Kidney epithelial cell (primary cell): ENCODE results near the gene MOB2. TPM values are rescaled to one million over a fixed set of nuclear protein-coding genes. Genes with fewer than 3 reads are reported as not detected.

Experiments used
- DNase-seq: peaks from one replicate; pipeline ENCODE4 v3.0.0-alpha.2; 2010; ENCODE audit warnings: low read depth
- H3K27me3 ChIP-seq: 2 replicates; pipeline ENCODE4 v1.6.0; 2011; ENCODE audit warnings: low read length; ENCODE audit not compliant: control insufficient read depth, insufficient read depth
- H3K36me3 ChIP-seq: 2 replicates; pipeline ENCODE4 v1.5.1; 2011; ENCODE audit warnings: low read length; ENCODE audit not compliant: control insufficient read depth, insufficient read depth
- H3K4me3 ChIP-seq: 2 replicates; pipeline ENCODE4 v1.5.1; 2011; ENCODE audit warnings: low read depth, mild to moderate bottlenecking, control low read depth, low read length
- CTCF ChIP-seq: IDR thresholded peaks from 2 replicates; pipeline ENCODE4 v1.5.1; 2011; ENCODE audit warnings: mild to moderate bottlenecking, moderate library complexity, low read length, control low read depth, inconsistent platforms; ENCODE audit not compliant: insufficient read depth, poor library complexity, severe bottlenecking
- total RNA-seq: library from RNA; depleted of rRNA; stranded (reverse); fragments of >200 nt; gene quantifications from 2 replicates; pipeline ENCODE4 v1.2.3, GENCODE V29; 2015

The MOB2 gene
- total RNA-seq, 1 donor from 2014 or later: 18.1 TPM

- no peak for TF ChIP-seq CTCF
- Histone ChIP-seq H3K36me3 (no peaks in the 10 kb centered on the region), H3K4me3 (no peak overlapping the region), H3K27me3 (no peaks in the 10 kb centered on the region)
- DNase-seq: no peak
These were observed 1.1 kb downstream of the MOB2 start for GRCh38 chr11:1485504-1485885.

- H3K36me3 ChIP-seq: peaks cover under 1% of the 10 kb centered on the region
- no peaks in the 10 kb centered on the region for H3K27me3 ChIP-seq
- H3K4me3 ChIP-seq: no peak overlapping the region
- DNase-seq: no peak
- TF ChIP-seq CTCF: no peak
These were observed 1.7 kb downstream of the MOB2 start for GRCh38 chr11:1484695-1485503.

- no peak for DNase-seq
- TF ChIP-seq CTCF: no peak
- H3K36me3 ChIP-seq: peaks cover 4% of the 10 kb centered on the region
- no peak overlapping the region for H3K4me3 ChIP-seq
- no peaks in the 10 kb centered on the region for H3K27me3 ChIP-seq
These were observed 2.4 kb downstream of the MOB2 start for GRCh38 chr11:1484061-1484671.

GRCh38 chr11:1483445-1483961 is 3.1 kb downstream of the MOB2 start:
- no peak for DNase-seq
- TF ChIP-seq CTCF: no peak
- peaks cover 4% of the 10 kb centered on the region for H3K36me3 ChIP-seq
- H3K4me3 ChIP-seq: no peak overlapping the region
- H3K27me3 ChIP-seq: no peaks in the 10 kb centered on the region

GRCh38 chr11:1482581-1483444 is 3.8 kb downstream of the MOB2 start:
- no peak for DNase-seq

More at GRCh38 chr11:1482581-1483444, 3.8 kb downstream of the MOB2 start:
- H3K27me3 ChIP-seq: no peaks in the 10 kb centered on the region
- no peak overlapping the region for H3K4me3 ChIP-seq
- H3K36me3 ChIP-seq: peaks cover 4% of the 10 kb centered on the region
- TF ChIP-seq CTCF: no peak
